HCT116 (cell line): ENCODE results near the gene PSTPIP1. TPM values are rescaled to one million over a fixed set of nuclear protein-coding genes. Genes with fewer than 3 reads are reported as not detected.

Experiments used
- ATAC-seq: fragments of 200-7000 bp; cut with Tn5 transposase; 2 replicates; pipeline ENCODE4 v1.9.1; 2020; ENCODE audit warnings: mild to moderate bottlenecking, moderate library complexity
- BruUV-seq: library from RNA; stranded (reverse); fragments of 400-500 nt; replicated peaks from 2 replicates; lab custom pipeline; 2021; lab: Mats Ljungman, UMichigan
- CTCF ChIA-PET: fragments of 300-600 bp; sonication (Branson Sonifier 250); formaldehyde crosslinking; loops from one replicate; lab custom pipeline; 2021; ENCODE audit warnings: antibody characterized with exemption; lab: Charles Lee
- POLR2A ChIA-PET: fragments of 300-600, 350-600 bp; sonication (Branson Sonifier 250); formaldehyde crosslinking; loops from one replicate; lab custom pipeline; 2021; ENCODE audit warnings: antibody characterized with exemption; lab: Charles Lee
- RAD21 ChIA-PET, 2 experiments: fragments of 300-600 bp; sonication (Branson Sonifier 250); formaldehyde crosslinking; loops; one replicate each; lab custom pipeline; 2023; ENCODE audit warnings: low total read pairs in 2 of 2; ENCODE audit not compliant: uncharacterized antibody in 2 of 2, unreplicated experiment in 2 of 2, low non-redundant PET in 1 of 2; lab: Charles Lee
- DNase-seq: peaks from one replicate; pipeline ENCODE4 v3.0.0-alpha.2; 2010; ENCODE audit warnings: low read depth, low spot score
- H2AFZ ChIP-seq: fragments of 200-600 bp; shearing (Covaris generic), sonication (generic); 2 replicates; pipeline ENCODE4 v1.6.1; 2017; ENCODE audit warnings: low read depth, mixed run types, mixed read lengths, antibody characterized with exemption, low read length; ENCODE audit not compliant: poor library complexity, severe bottlenecking
- H3K27ac ChIP-seq: 2 replicates; pipeline ENCODE4 v1.5.1; 2012; ENCODE audit warnings: low read depth, low read length
- H3K27me3 ChIP-seq: fragments of 200-600 bp; sonication (generic); 2 replicates; pipeline ENCODE4 v1.6.1; 2016; ENCODE audit warnings: mixed run types, low read length, mixed read lengths; ENCODE audit not compliant: insufficient read depth
- H3K36me3 ChIP-seq, 2 experiments: fragments of 200-500 bp in 1 of 2; fragments of 200-600 bp in 1 of 2; sonication (Bioruptor generic) in 1 of 2; sonication (generic) in 1 of 2; 2 replicates each; pipeline versions ENCODE4 v1.5.1 to v1.6.1; 2014 to 2016; ENCODE audit warnings: low read length in 2 of 2, inconsistent platforms in 1 of 2, mixed read lengths in 1 of 2, mixed run types in 1 of 2; ENCODE audit not compliant: insufficient read depth in 2 of 2, control insufficient read depth in 1 of 2
- H3K4me1 ChIP-seq, 2 experiments: fragments of 200-600 bp in 1 of 2; sonication (generic) in 1 of 2; 2 replicates each; pipeline versions ENCODE4 v1.5.1 to v1.6.1; 2012 to 2017; ENCODE audit warnings: low read length in 2 of 2, inconsistent platforms in 1 of 2, mild to moderate bottlenecking in 1 of 2, mixed read lengths in 1 of 2, mixed run types in 1 of 2, moderate library complexity in 1 of 2; ENCODE audit not compliant: insufficient read depth in 2 of 2, control insufficient read depth in 1 of 2
- H3K4me2 ChIP-seq: fragments of 200-600 bp; sonication (generic); 2 replicates; pipeline ENCODE4 v1.6.1; 2017; ENCODE audit warnings: mixed run types, low read length, mixed read lengths
- H3K4me3 ChIP-seq, 2 experiments: fragments of 200-600 bp in 1 of 2; sonication (generic) in 1 of 2; replicated peaks in 1 of 2; 2 replicates each; pipeline ENCODE4 v1.5.1; 2011 to 2016; ENCODE audit warnings: low read length in 2 of 2, control low read depth in 1 of 2, low read depth in 1 of 2, mild to moderate bottlenecking in 1 of 2, mixed read lengths in 1 of 2, mixed run types in 1 of 2
- H3K79me2 ChIP-seq: fragments of 200-600 bp; sonication (generic); 2 replicates; pipeline ENCODE4 v1.6.1; 2017; ENCODE audit warnings: mild to moderate bottlenecking, mixed run types, low read length, moderate library complexity, mixed read lengths; ENCODE audit not compliant: insufficient read depth
- H3K9ac ChIP-seq: fragments of 200-600 bp; sonication (generic); 2 replicates; pipeline ENCODE4 v1.6.1; 2016; ENCODE audit warnings: low read length, mixed read lengths
- H3K9me2 ChIP-seq: fragments of 200-600 bp; sonication (generic), shearing (Covaris generic); 2 replicates; pipeline ENCODE4 v1.6.1; 2017; ENCODE audit warnings: mixed run types, mild to moderate bottlenecking, moderate library complexity; ENCODE audit not compliant: insufficient read depth
- H3K9me3 ChIP-seq, 2 experiments: fragments of 200-500 bp in 1 of 2; fragments of 200-600 bp in 1 of 2; sonication (Bioruptor generic) in 1 of 2; sonication (generic) in 1 of 2; 2 replicates each; pipeline ENCODE4 v1.6.1; 2014 to 2017; ENCODE audit warnings: low read length in 2 of 2, mixed read lengths in 2 of 2, inconsistent platforms in 1 of 2, low read depth in 1 of 2, mild to moderate bottlenecking in 1 of 2, mixed run types in 1 of 2, moderate library complexity in 1 of 2; ENCODE audit not compliant: control insufficient read depth in 1 of 2, insufficient read depth in 1 of 2
- H4K20me1 ChIP-seq: fragments of 200-600 bp; sonication (generic), shearing (Covaris generic); 2 replicates; pipeline ENCODE4 v1.6.1; 2017; ENCODE audit warnings: mixed run types, mild to moderate bottlenecking, moderate library complexity; ENCODE audit not compliant: insufficient read depth
- CEBPB ChIP-seq: IDR thresholded peaks from 2 replicates; pipeline ENCODE4 v1.6.1; 2012; ENCODE audit warnings: low read depth
- ELF1 ChIP-seq: IDR thresholded peaks from 2 replicates; pipeline ENCODE4 v1.6.1; 2012; ENCODE audit warnings: low read depth, borderline replicate concordance
- EZH2 ChIP-seq: fragments of 200-600 bp; sonication (generic); IDR thresholded peaks from 2 replicates; pipeline ENCODE4 v1.6.1; 2017; ENCODE audit warnings: antibody characterized with exemption, mixed run types
- MAX ChIP-seq: IDR thresholded peaks from 2 replicates; pipeline ENCODE4 v1.6.1; 2012
- SIN3A ChIP-seq: IDR thresholded peaks from 2 replicates; pipeline ENCODE4 v1.6.1; 2012; ENCODE audit warnings: low read depth
- SP1 ChIP-seq: IDR thresholded peaks from 2 replicates; pipeline ENCODE4 v1.6.1; 2012; ENCODE audit warnings: low read depth
- TCF7L2 ChIP-seq: IDR thresholded peaks from 2 replicates; pipeline ENCODE4 v1.7.0; 2011; ENCODE audit warnings: borderline replicate concordance, inconsistent platforms; ENCODE audit not compliant: insufficient read depth, insufficient read length; ENCODE audit errors: extremely low read depth
- intact Hi-C: fragments of 100-400 bp; cut with micrococcal nuclease; formaldehyde crosslinking; loops from 2 replicates; pipeline ENCODE4 v1.10.0; 2022
- total RNA-seq: library from RNA; stranded (reverse); gene quantifications from one replicate; pipeline ENCODE4 v1.2.1, GENCODE V29; 2021; ENCODE audit not compliant: unreplicated experiment

PSTPIP1 gene
- total RNA-seq, 1 experiment from 2014 or later, result 0.79 TPM

GRCh38 chr15:76951220-76951619, 43.7 kb upstream of the PSTPIP1 start:
- H3K79me2 ChIP-seq, result no peaks in the 10 kb centered on the region; the same call in 1 of the 2 replicates
- POLR2A ChIA-PET, result no interaction called here
- intact Hi-C loops, result no loop called here
- no peaks in the 10 kb centered on the region for H3K27me3 ChIP-seq
- no peak for DNase-seq
- CTCF ChIA-PET, result no interaction called here
- H3K9ac ChIP-seq, result no peak overlapping the region
- no peak overlapping the region for H3K27ac ChIP-seq
- TF ChIP-seq ELF1 (no peak), MAX (no peak), CEBPB (no peak), SP1 (no peak), SIN3A (no peak)
- no peak overlapping the region for H3K4me3 ChIP-seq
- H3K9me3 ChIP-seq, result no peaks in the 10 kb centered on the region
- no peak for ATAC-seq
- no peaks in the 10 kb centered on the region for H3K4me1 ChIP-seq
- RAD21 ChIA-PET, result no interaction called here
- no TSS peak for BruUV-seq
- no peaks in the 10 kb centered on the region for H3K9me2 ChIP-seq
- H4K20me1 ChIP-seq, result no peaks in the 10 kb centered on the region
- H2AFZ ChIP-seq, result no peak overlapping the region
- peaks cover 13 to 14% of the 10 kb centered on the region in 2 experiments; a peak in 3 of 4 replicates for H3K36me3 ChIP-seq
- no peak overlapping the region for H3K4me2 ChIP-seq

GRCh38 chr15:76953913-76954312, 41.0 kb upstream of the PSTPIP1 start:
- Histone ChIP-seq H3K9me3 (no peaks in the 10 kb centered on the region), H3K4me3 (no peak overlapping the region)
- TF ChIP-seq MAX (no peak), TCF7L2 (no peak), CEBPB (no peak), SIN3A (no peak), EZH2 (no peak)
- TF ChIP-seq, all 23 proteins: peak for 0
- ChIA-PET RAD21 (no interaction called here), POLR2A (no interaction called here), CTCF (no interaction called here)
- H4K20me1 ChIP-seq, result no peaks in the 10 kb centered on the region
- H3K9ac ChIP-seq, result no peak overlapping the region
- H3K27ac ChIP-seq, result no peak overlapping the region
- no peaks in the 10 kb centered on the region for H3K4me1 ChIP-seq
- H3K79me2 ChIP-seq, result no peaks in the 10 kb centered on the region
- no peak for DNase-seq
- no peak overlapping the region for H2AFZ ChIP-seq
- no peaks in the 10 kb centered on the region for H3K9me2 ChIP-seq
- no peaks in the 10 kb centered on the region for H3K27me3 ChIP-seq
- intact Hi-C loops, result no loop called here
- BruUV-seq, result no TSS peak
- no peak overlapping the region for H3K4me2 ChIP-seq
- peaks cover 6 to 8% of the 10 kb centered on the region in 2 experiments; a peak in 3 of 4 replicates for H3K36me3 ChIP-seq
- no peak for ATAC-seq
